SIG-M5 treated with dmso at 0.1 percent for 504 hours (cell line): ENCODE results near the gene ADGRG2.
"Not testable (repeated sequence)": the region's sequence is repeated elsewhere in the genome, so short reads cannot be mapped to it uniquely, and the experiment has no call there.

ENCODE experiments used
- DNase-seq: peaks from one replicate; lab custom pipeline; 2025; ENCODE audit not compliant: unreplicated experiment; lab: John Stamatoyannopoulos, UW

ADGRG2 gene

DNA sequence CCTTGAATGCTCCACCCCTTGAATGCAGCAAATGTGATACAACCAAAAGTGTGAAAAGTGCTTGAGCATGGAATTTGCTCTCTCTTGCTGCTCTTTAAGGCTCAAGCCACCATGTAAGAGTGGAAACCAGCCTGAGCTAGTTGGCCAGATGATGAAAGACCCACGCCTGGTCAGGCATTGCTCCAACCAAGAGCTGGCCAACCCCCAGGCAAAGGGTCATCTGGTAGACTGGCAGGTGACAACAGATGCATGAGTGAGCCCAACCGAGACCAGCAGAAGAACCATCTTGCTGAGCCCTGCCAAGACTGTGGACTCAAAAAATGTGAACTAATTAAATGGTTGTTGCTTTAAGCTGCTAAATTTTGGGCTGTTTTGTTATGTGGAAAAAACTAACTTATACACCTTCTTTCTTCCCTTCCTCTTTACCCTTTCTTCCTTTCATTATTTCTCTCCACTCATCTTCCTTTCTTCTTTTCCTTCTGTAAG, 32.7 kb downstream of the ADGRG2 start:
- no peak for DNase-seq

GRCh38 chrX:19086102-19086772, 36.0 kb downstream of the ADGRG2 start:
- peak; percentile 72 for DNase-seq

DNA sequence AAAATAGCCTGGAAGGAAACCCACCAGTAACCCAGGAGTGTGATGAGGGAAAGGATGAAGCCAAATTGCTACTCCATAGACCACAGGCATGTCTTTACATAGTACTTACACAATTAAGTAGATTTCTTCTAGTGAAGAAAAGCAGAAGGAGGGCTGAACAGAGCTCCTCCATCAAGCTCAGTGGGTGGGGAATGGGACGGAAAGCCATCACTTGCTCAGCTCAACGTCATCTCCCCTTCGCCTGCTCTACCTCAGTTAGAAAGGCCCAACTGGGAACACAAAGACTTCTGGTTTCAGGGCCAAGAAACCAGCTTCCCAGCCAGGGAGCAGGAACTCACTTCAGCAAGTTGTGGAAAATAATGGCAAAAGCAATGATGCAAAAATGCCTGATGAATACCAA, 36.6 kb downstream of the ADGRG2 start:
- no peak for DNase-seq

GRCh38 chrX:19075754-19076153, 46.5 kb downstream of the ADGRG2 start:
- DNase-seq = no peak

GRCh38 chrX:19072372-19072771, 49.9 kb downstream of the ADGRG2 start:
- no peak for DNase-seq

DNA sequence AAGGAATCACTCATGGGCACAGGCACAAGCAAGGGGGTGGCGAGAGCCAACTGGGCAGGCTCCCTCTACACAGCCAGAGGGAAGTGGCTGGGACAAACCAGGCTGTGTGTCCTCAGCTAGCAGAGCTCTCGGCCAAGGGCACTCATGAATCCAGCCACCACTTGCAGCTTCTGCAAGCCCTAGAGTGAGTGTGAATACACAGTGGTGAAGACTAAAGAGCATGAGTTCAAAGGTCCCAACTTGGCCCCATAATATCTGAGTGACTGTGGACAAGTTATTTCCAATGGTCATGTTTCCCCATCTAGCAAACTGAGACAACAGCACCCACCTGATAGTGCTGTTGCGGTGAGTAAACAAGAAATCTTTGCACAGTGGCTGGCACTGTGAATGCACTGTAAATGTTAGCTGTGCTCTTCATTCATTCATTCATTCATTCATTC, 51.7 kb downstream of the ADGRG2 start:
- DNase-seq = no peak

DNA sequence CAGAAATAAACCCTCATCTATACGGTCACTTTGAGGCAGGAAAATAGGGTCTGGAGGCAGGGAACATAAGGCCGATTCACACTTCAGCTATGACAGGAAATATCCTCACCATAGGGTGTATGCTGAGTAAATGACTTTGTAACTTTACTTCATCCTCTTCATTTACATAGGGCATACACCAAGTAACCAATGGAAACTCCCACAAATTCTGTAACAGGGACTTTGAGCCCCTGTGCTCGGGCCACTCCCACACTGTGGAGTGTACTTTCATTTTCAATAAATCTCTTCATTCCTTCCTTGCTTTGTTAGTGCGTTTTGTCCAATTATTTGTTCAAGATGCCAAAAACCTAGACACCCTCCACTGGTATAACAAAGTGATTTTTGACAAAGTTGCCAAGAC, 55.3 kb downstream of the ADGRG2 start:
- not testable (repeated sequence) for DNase-seq

- no peak for DNase-seq
These were observed 56.7 kb downstream of the ADGRG2 start for GRCh38 chrX:19065535-19065934.

DNA sequence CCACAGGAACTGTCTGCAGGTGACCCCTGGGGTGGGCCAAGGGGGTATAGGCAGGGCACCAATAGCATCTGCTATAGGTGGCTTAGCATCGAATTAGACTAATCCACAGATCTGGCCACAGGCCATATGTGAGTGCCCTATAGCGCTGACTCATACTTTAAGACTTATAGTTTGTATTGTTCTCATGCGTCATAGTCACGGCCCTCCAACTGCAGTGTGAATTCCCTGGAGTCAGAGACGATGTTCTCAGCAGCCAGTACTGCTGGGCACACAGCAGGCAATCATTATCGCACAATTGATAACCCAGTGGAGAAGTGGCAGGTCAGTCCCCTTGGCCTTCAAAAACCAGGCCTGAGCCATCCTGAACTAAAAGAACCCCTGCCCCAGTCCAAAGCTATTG, 58.1 kb downstream of the ADGRG2 start:
- no peak for DNase-seq

DNA sequence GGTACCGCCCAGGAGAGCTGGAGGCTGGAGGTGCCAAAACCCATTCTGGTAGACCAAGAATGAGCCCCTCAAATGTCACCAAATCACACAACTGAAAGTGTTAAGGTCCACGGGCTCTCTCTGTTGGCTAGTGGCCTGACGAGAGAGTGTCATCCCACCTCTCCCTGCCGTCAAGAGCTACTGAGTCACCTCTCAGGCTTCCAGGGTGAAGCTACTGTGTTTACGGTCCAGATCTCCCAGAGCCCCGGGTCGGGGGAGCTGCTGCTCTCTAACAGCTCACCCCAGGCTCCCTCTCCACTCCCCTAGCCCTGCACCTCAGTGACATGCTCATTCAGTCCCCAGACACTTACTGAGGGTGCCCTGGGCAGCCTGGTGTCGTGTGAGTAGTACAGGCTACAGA, 59.2 kb downstream of the ADGRG2 start:
- no peak for DNase-seq

DNA sequence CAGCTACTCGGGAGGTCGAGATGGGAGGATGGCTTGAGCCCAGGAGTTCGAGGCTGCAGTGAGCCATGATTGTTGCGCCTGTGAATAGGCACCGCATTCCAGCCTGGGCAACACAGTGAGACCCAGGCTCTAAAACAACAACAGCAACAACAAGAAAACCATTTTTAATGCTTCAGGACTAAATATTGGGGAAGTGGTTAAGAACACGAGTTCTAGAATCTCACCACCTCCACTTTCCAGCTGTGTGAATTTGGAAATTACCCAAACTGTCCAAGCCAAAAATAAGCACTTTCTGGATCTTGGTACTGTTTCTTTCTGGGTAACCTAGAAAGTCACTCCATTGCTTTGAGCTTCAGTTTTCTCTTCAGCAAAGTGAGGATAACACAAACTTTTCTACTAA, 63.2 kb downstream of the ADGRG2 start:
- no peak for DNase-seq

- DNase-seq = no peak
These were observed 64.4 kb downstream of the ADGRG2 start for GRCh38 chrX:19057856-19058255.

DNA sequence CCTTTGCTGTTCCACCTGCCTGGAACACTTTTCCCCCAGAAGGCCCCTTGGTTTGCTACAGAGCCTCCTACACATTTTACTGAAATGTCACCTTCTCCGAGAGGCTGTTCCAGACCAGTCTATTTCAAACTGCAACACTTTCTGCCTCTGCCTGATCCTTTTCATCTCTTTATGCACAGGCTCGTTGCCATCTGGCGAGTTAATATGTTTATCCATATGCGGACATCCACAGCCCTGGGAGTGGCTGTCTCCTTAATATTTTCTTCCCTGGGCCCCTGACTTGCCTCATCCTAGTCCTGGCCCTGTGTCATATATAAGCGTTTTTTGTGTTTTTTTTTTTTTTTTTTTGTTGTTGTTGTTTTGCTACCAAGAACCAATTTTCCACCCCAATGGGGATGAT, 73.2 kb downstream of the ADGRG2 start:
- no peak for DNase-seq

DNA sequence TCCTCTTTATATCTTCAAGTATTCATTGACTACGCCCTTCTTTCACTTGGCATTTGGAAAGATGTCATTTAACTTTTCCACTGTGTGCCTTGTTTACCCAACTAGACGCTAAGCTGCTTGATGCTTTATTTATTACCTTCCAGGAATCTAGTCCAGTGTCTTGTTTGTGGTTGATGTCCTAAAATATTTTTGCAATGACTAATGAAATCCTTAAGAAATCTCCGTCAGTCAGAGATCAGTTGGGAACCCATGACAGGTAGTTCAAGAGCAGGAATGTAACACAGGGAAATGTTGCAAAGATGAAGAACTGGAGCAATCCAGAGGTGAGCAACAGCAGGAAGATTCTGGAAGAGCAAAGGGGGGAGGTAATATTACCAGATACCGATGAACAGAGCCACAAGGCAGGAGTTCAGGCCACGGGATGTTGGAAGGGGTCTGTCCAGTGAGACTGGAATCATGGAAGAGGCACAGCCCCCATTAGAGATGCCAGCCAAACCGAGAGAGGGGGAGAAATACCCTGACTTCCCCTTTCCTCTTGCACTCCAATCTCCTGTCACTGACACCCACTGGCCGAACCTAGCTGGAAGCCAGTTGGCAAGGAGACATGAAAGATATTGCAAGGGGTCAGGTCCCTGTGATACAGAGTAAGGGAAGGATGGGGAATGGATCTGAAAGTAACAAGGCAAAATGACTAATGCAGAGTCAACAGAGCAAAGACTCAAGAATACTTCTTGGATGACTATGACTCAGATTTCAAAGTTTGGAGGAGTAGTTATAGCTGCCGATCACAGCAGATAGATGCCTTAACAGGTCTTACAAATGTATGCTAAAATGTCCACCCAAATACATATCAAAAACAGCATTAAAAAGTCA, 75.7 kb downstream of the ADGRG2 start:
- no peak for DNase-seq

GRCh38 chrX:19040373-19040772, 81.9 kb downstream of the ADGRG2 start:
- peak; percentile 2 for DNase-seq

- no peak for DNase-seq
These were observed 88.2 kb downstream of the ADGRG2 start for GRCh38 chrX:19034025-19034424.

DNA sequence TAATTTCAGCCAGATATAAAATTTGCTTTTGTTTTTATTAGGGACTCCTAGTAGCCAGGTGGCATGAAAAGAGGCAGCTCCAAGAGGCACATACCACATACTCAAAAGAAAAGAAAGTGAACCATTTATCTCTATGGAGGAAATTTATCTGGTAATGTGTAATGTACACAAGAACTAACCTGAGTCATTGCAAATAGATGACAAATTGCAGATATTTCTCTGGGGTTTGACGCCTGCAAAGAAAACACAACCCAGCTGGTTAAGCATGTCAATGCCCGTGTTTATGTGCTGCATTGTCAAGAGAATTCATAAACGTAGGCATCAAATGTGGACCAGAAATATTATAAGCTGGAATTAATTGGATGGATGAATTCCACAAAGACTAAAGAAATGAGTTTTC, 91.5 kb downstream of the ADGRG2 start:
- DNase-seq = no peak

DNA sequence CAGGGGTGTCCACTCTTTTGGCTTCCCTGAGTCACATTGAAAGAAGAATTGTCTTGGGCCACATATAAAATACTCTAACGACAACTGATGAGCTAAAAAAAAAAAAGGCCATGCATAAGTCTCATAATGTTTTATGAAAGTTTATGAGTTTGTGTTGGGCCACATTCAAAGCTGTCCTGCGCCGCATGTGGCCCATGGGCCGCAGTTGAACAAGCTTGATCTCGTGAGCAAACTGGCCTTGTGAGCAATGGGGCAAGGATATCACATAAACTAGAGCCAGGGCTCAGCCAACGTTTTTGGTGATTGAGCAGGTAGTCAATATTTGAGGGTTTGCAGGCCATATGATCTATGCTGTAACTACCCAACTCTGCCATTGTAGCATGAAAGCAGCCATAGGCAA, 93.7 kb downstream of the ADGRG2 start:
- no peak for DNase-seq

DNA sequence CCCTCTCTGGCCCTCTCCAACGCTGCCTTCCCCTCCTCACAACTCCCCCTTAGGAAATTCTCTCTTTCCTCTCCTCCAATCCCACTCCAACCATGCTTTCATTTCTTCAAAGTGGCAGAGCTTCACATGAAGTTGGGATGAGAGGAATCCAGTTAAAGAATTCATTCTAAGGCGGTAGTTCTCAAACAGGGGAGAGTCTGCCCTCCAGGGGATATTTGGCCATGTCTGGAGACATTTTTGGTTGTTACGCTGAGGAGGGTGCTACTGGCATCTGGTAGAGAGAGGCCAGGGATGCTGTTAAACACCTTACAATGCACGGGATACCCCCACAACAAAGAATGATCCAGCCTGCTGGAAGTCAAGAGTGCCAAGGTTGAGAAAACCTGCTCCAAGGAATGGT, 97.9 kb downstream of the ADGRG2 start:
- DNase-seq = no peak

DNA sequence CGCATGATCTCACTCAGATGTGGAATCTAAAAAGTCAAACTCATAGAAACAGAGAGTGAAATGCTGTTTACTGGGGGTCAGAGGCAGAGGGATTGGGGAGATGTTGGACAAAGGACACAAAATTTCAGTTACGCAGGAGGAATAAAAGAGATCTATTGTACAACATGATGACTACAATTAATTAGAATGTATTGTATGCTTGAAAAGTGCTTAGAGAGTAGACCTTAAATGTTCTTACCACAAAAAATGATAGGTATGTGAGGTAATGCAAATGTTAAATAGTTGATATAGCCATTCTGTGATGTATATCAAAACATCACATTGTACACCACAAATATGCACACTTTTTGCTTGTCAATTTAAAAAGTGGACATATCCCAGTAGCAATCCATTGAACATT, 102.3 kb downstream of the ADGRG2 start:
- no peak for DNase-seq

DNA sequence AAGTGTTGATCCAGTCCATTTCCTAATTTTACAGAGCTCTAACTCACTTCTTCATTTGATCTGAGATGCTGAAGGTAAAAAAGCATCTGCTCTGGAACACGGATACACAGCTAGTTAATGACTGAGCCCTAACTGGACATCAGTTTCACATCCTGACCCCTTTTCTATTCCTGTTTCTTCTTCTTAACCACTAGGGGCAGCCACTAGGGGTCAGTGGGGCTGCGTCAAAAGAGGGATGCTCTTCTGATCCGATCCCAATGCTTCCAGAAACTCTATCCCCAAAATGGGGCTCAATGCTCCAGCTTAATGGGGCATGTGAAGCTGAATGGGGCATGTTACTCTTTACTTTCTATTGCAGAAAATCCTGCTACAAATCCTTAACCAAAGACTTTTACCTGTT, 105.0 kb downstream of the ADGRG2 start:
- DNase-seq = peak; percentile 20

GRCh38 chrX:19016614-19017013, 105.7 kb downstream of the ADGRG2 start:
- not testable (repeated sequence) for DNase-seq
